GM12878 (cell line): ENCODE results near the gene CST1. TPM values are rescaled to one million over a fixed set of nuclear protein-coding genes. Genes with fewer than 3 reads are reported as not detected.
"Not testable (repeated sequence)": the region's sequence is repeated elsewhere in the genome, so short reads cannot be mapped to it uniquely, and the experiment has no call there.

ENCODE experiments used
- ATAC-seq: fragments of 200-7000 bp; cut with Tn5 transposase; 3 replicates; pipeline ENCODE4 v1.9.1; 2020; ENCODE audit warnings: mild to moderate bottlenecking, moderate library complexity
- BruUV-seq: library from RNA; stranded (reverse); fragments of 400-500 nt; replicated peaks from 2 replicates; lab custom pipeline; 2021; lab: Mats Ljungman, UMichigan
- CTCF ChIA-PET: fragments of 300-600 bp; sonication (Branson Sonifier 250); formaldehyde crosslinking; extraction: SDS; loops from one replicate; lab custom pipeline; 2021; ENCODE audit warnings: inconsistent platforms; lab: Yijun Ruan, JAX
- POLR2A ChIA-PET: fragments of 350-600 bp; formaldehyde crosslinking; extraction: SDS; loops from one replicate; lab custom pipeline; 2021; ENCODE audit warnings: inconsistent platforms; lab: Charles Lee
- RAD21 ChIA-PET: fragments of 300-600 bp; sonication (Branson Sonifier 250); formaldehyde crosslinking; loops from one replicate; lab custom pipeline; 2023; ENCODE audit warnings: antibody characterized with exemption; ENCODE audit not compliant: unreplicated experiment; lab: Charles Lee
- SMC1A ChIA-PET: fragments of 300-600 bp; sonication (Branson Sonifier 250); formaldehyde crosslinking; loops from one replicate; lab custom pipeline; 2023; ENCODE audit not compliant: unreplicated experiment, uncharacterized antibody; lab: Charles Lee
- DNase-seq: peaks from one replicate; pipeline ENCODE4 v3.0.0-alpha.2; 2011; ENCODE audit warnings: low read depth, low spot score
- FAIRE-seq: peaks from 3 replicates; lab custom pipeline; 2011; peaks lifted over from hg19 to GRCh38; lab: Jason Lieb, UNC
- H2AFZ ChIP-seq: 2 replicates; pipeline ENCODE4 v1.6.0; 2011; ENCODE audit warnings: low read depth, low read length, control low read depth; ENCODE audit not compliant: control insufficient read depth
- H3K27ac ChIP-seq: 2 replicates; pipeline ENCODE4 v1.5.1; 2011; ENCODE audit warnings: control low read depth; ENCODE audit not compliant: control insufficient read depth, insufficient read depth
- H3K27me3 ChIP-seq, 2 experiments: replicated peaks in 1 of 2; 2 replicates each; pipeline versions ENCODE4 v1.6.0 to v1.6.1; 2011; ENCODE audit warnings: low read length in 1 of 2; ENCODE audit not compliant: control insufficient read depth in 2 of 2, insufficient read depth in 2 of 2
- H3K36me3 ChIP-seq, 2 experiments: 2 replicates each; pipeline ENCODE4 v1.5.1; 2011; ENCODE audit warnings: low read length in 1 of 2; ENCODE audit not compliant: control insufficient read depth in 2 of 2, insufficient read depth in 2 of 2
- H3K4me1 ChIP-seq: 2 replicates; pipeline ENCODE4 v1.6.1; 2011; ENCODE audit warnings: mild to moderate bottlenecking, low read length, moderate library complexity, mixed read lengths; ENCODE audit not compliant: control insufficient read depth, insufficient read depth
- H3K4me2 ChIP-seq: 2 replicates; pipeline ENCODE4 v1.6.0; 2011; ENCODE audit warnings: control low read depth; ENCODE audit not compliant: control insufficient read depth, insufficient read depth
- H3K4me3 ChIP-seq: fragments of 200-600 bp; sonication (generic); 2 replicates; pipeline ENCODE4 v1.5.1; 2016
- H3K79me2 ChIP-seq: 2 replicates; pipeline ENCODE4 v1.6.0; 2011; ENCODE audit warnings: low read length; ENCODE audit not compliant: control insufficient read depth, insufficient read depth
- H3K9ac ChIP-seq: 2 replicates; pipeline ENCODE4 v1.8.0; 2011; ENCODE audit warnings: low read length, control low read depth, mixed read lengths; ENCODE audit not compliant: control insufficient read depth, insufficient read depth
- H3K9me3 ChIP-seq: replicated peaks from 3 replicates; pipeline ENCODE4 v1.5.1; 2011; ENCODE audit warnings: mild to moderate bottlenecking, low read length; ENCODE audit not compliant: control insufficient read depth, insufficient read depth
- H4K20me1 ChIP-seq: 2 replicates; pipeline ENCODE4 v1.6.0; 2011; ENCODE audit not compliant: control insufficient read depth, insufficient read depth
- GABPA ChIP-seq: IDR thresholded peaks from 2 replicates; pipeline ENCODE4 v1.6.1; 2014; ENCODE audit warnings: antibody characterized with exemption, low read depth, mild to moderate bottlenecking, inconsistent platforms
- IRF4 ChIP-seq: IDR thresholded peaks from 2 replicates; pipeline ENCODE4 v1.6.1; 2011; ENCODE audit warnings: low read depth, low read length
- KLF5 ChIP-seq: fragments of 450-650 bp; IDR thresholded peaks from 2 replicates; pipeline ENCODE4 v1.6.1; 2014; ENCODE audit warnings: mild to moderate bottlenecking; ENCODE audit not compliant: partially characterized antibody
- MXI1 ChIP-seq: fragments of 150-350 bp; IDR thresholded peaks from 2 replicates; pipeline ENCODE4 v1.6.1; 2011; ENCODE audit warnings: low read depth, mild to moderate bottlenecking, inconsistent platforms, low read length, improper control_type of control experiment
- NFYA ChIP-seq: IDR thresholded peaks from 2 replicates; pipeline ENCODE4 v1.6.1; 2011; ENCODE audit warnings: low read depth, mild to moderate bottlenecking, low read length, improper control_type of control experiment, borderline replicate concordance
- POLR2A ChIP-seq: IDR thresholded peaks from 2 replicates; pipeline ENCODE4 v1.6.1; 2011; ENCODE audit warnings: low read depth, mild to moderate bottlenecking, low read length
- SKIL ChIP-seq: fragments of 450-650 bp; IDR thresholded peaks from 2 replicates; pipeline ENCODE4 v1.6.1; 2017; ENCODE audit warnings: mild to moderate bottlenecking, low read depth, inconsistent platforms; ENCODE audit not compliant: poor library complexity, severe bottlenecking
- SMARCA5 ChIP-seq: fragments of 450-650 bp; IDR thresholded peaks from 2 replicates; pipeline ENCODE4 v1.6.1; 2017; ENCODE audit warnings: mild to moderate bottlenecking
- STAT1 ChIP-seq: fragments of 450-650 bp; conservative IDR thresholded peaks from 2 replicates; pipeline ENCODE4 v1.6.1; 2014; ENCODE audit warnings: antibody characterized with exemption, mild to moderate bottlenecking
- SUPT20H ChIP-seq: IDR thresholded peaks from 2 replicates; pipeline ENCODE4 v1.6.1; 2011; ENCODE audit warnings: low read depth, mild to moderate bottlenecking, low read length, moderate library complexity, borderline replicate concordance; ENCODE audit not compliant: control insufficient read depth
- TAF1 ChIP-seq: IDR thresholded peaks from 2 replicates; pipeline ENCODE4 v1.6.1; 2011; ENCODE audit warnings: mild to moderate bottlenecking, low read depth, low read length, borderline replicate concordance
- TARDBP ChIP-seq: IDR thresholded peaks from 2 replicates; pipeline ENCODE4 v1.6.1; 2016; ENCODE audit warnings: borderline replicate concordance
- WGBS: methylation state at CpG from one replicate; pipeline ENCODE4 v1.1.6; 2016; ENCODE audit warnings: low lambda C conversion rate; ENCODE audit not compliant: insufficient replicate concordance, insufficient coverage; ENCODE audit errors: missing lambda C conversion rate; 5-methylcytosine and 5-hydroxymethylcytosine counted together
- in situ Hi-C: fragments of 300-500 bp; cut with MboI; formaldehyde crosslinking; loops from 9 replicates; pipeline ENCODE4 v1.14.3; 2018; ENCODE audit warnings: mixed read lengths
- intact Hi-C: fragments of 100-400 bp; cut with micrococcal nuclease; formaldehyde crosslinking; loops from one replicate; pipeline ENCODE4 v1.14.2; 2022; ENCODE audit not compliant: unreplicated experiment
- polyA plus RNA-seq, 11 experiments: library from polyadenylated mRNA; depleted of rRNA in 4 of 11; unstranded in 6 of 11; stranded (reverse) in 5 of 11; fragments of >200 nt; fragmentation: Nextera tagmentation in 4 of 11; fragmentation: Illumina TruSeq in 1 of 11; extraction: Ambion mirVana in 4 of 11; extraction: Trizol in 1 of 11; gene quantifications; 1 replicate in 1 of 11; 2 replicates in 10 of 11; pipeline versions ENCODE4 v1.2.1 to v1.2.3, GENCODE V29; 2011 to 2016; ENCODE audit warnings: inconsistent platforms in 2 of 11, missing spikeins in 2 of 11, low read depth in 1 of 11
- total RNA-seq, 4 experiments: library from RNA; depleted of rRNA in 3 of 4; stranded (reverse); fragments of >200 nt in 3 of 4; fragmentation: Illumina TruSeq in 1 of 4; extraction: Trizol in 1 of 4; gene quantifications; 2 replicates each; pipeline versions ENCODE4 v1.2.1 to v1.2.3, GENCODE V29; 2013 to 2021

CST1 gene
- total and polyA plus RNA-seq, 10 of the 15 experiments (the other 5 are each of a cell fraction or from before 2014, with no cell fraction given) = not detected

GRCh38 chr20:23766531-23766930 is 15.8 kb upstream of the CST1 start (continued):
- no peak for TF ChIP-seq SKIL
- no peak for TF ChIP-seq KLF5
- TF ChIP-seq GABPA = no peak
- no peak for TF ChIP-seq TARDBP
- TF ChIP-seq MXI1 = no peak

- Histone ChIP-seq H3K79me2 (no peaks in the 10 kb centered on the region), H4K20me1 (no peaks in the 10 kb centered on the region), H3K4me1 (no peaks in the 10 kb centered on the region), H3K4me3 (no peak overlapping the region)
- intact Hi-C loops = no loop called here
- no TSS peak for BruUV-seq
- RAD21 ChIA-PET = no interaction called here
- WGBS = 33% methylated on average over 4 of the region's 5 CpGs
- POLR2A ChIA-PET = no interaction called here
- no peak for ATAC-seq
- TF ChIP-seq TAF1 = no peak
- TF ChIP-seq SUPT20H = no peak
- TF ChIP-seq SMARCA5 = no peak
- TF ChIP-seq POLR2A = no peak
- TF ChIP-seq IRF4 = no peak
- TF ChIP-seq STAT1 = no peak
- no peak for TF ChIP-seq NFYA
- TF ChIP-seq, all 136 proteins: peak for 0
- CTCF ChIA-PET = no interaction called here
- Histone ChIP-seq H3K9me3 (no peaks in the 10 kb centered on the region), H2AFZ (no peak overlapping the region), H3K36me3 (no peaks in the 10 kb centered on the region), H3K27me3 (no peaks in the 10 kb centered on the region), H3K4me2 (no peak overlapping the region), H3K27ac (no peak overlapping the region), H3K9ac (no peak overlapping the region)
- SMC1A ChIA-PET = no interaction called here
- DNase-seq (no peak), FAIRE-seq (no peak)
- in situ Hi-C loops = no loop called here
Measured at GRCh38 chr20:23765578-23765977, 14.8 kb upstream of the CST1 start.

GRCh38 chr20:23764630-23765029 is 13.9 kb upstream of the CST1 start:
- RAD21 ChIA-PET, H2AFZ ChIP-seq, BruUV-seq, SMC1A ChIA-PET, CTCF ChIA-PET, H3K4me1 ChIP-seq, FAIRE-seq, H3K4me3 ChIP-seq, intact Hi-C loops, H3K9me3 ChIP-seq, H3K4me2 ChIP-seq, H3K36me3 ChIP-seq, H3K27ac ChIP-seq, in situ Hi-C loops, H3K27me3 ChIP-seq, H3K9ac ChIP-seq, H3K79me2 ChIP-seq, POLR2A ChIA-PET, H4K20me1 ChIP-seq, ATAC-seq, DNase-seq: not testable (repeated sequence)
- 2% methylated on average over 2 of the region's 2 CpGs for WGBS
